GM12891 (cell line): ENCODE results near the gene KDM4C.

ENCODE experiments used
- DNase-seq: peaks from one replicate; pipeline ENCODE4 v3.0.0; 2011; ENCODE audit warnings: low spot score; ENCODE audit not compliant: insufficient read length
- FAIRE-seq: peaks from 2 replicates; lab custom pipeline; 2011; peaks lifted over from hg19 to GRCh38; lab: Jason Lieb, UNC
- PAX5 ChIP-seq: IDR thresholded peaks from 2 replicates; pipeline ENCODE4 v1.6.1; 2011; ENCODE audit warnings: low read length, moderate library complexity, mild to moderate bottlenecking; ENCODE audit not compliant: insufficient read depth, severe bottlenecking
- POLR2A ChIP-seq: IDR thresholded peaks from 2 replicates; pipeline ENCODE4 v1.6.1; 2011; ENCODE audit warnings: low read depth, low read length, control low read depth
- POLR2AphosphoS5 ChIP-seq: IDR thresholded peaks from 2 replicates; pipeline ENCODE4 v1.6.1; 2011; ENCODE audit warnings: low read depth, low read length, control low read depth
- POU2F2 ChIP-seq: IDR thresholded peaks from 2 replicates; pipeline ENCODE4 v1.6.1; 2011; ENCODE audit warnings: low read depth, mild to moderate bottlenecking, control low read depth, low read length, moderate library complexity
- SPI1 ChIP-seq: IDR thresholded peaks from 2 replicates; pipeline ENCODE4 v1.6.1; 2011; ENCODE audit warnings: low read depth, low read length, control low read depth
- TAF1 ChIP-seq: IDR thresholded peaks from 2 replicates; pipeline ENCODE4 v1.6.1; 2011; ENCODE audit warnings: low read depth, low read length, control low read depth

KDM4C gene

GRCh38 chr9:7132605-7133004 lies 374.8 kb downstream of the KDM4C start:
- no peak for TF ChIP-seq TAF1
- TF ChIP-seq SPI1: no peak
- no peak for TF ChIP-seq POU2F2
- TF ChIP-seq POLR2A: no peak
- TF ChIP-seq PAX5: no peak
- TF ChIP-seq POLR2AphosphoS5: no peak
- FAIRE-seq (no peak), DNase-seq (no peak)

DNA sequence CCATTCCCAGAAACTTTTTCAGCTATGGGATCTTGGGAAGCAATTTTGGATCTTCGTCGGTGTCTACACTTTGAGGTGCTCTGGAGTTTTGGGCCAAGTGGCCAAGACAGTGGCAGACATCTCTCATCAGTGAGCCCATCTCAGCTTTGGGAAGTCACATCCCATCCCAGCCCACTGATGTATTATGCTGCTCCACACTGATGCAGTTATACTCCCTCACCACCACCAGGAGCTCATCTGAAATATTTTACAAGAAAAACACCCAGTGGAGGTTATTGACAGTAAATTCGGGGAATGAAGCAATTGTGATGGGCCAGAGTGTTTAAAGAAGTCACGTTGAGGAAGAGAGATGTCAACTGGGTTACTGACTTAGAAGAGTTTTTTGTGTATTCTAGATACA lies 378.0 kb downstream of the KDM4C start:
- TF ChIP-seq TAF1: no peak
- TF ChIP-seq POLR2AphosphoS5: no peak
- FAIRE-seq (no peak), DNase-seq (no peak)

DNA sequence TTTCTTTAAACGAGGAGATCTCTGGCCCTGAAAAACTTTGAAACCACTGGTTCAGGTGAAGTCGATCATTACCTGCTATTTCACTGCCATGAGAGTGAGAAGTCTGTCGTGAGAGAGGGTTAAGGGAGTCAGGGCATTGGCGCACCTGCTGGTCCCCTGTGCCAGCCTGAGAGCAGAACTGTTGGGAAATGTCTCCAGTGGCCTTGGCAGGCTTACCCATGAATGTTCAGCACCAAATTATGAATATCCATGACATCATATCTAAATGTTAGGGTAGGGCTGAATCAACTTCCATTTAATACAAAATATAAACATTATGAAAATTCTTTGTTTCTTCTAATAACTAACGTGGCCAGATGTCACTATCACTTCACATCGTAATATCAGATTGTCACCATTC lies 379.3 kb downstream of the KDM4C start:
- FAIRE-seq: no peak
- no peak for DNase-seq
- TF ChIP-seq PAX5 (no peak), TAF1 (no peak), POU2F2 (no peak), SPI1 (no peak), POLR2AphosphoS5 (no peak), POLR2A (no peak)

DNA sequence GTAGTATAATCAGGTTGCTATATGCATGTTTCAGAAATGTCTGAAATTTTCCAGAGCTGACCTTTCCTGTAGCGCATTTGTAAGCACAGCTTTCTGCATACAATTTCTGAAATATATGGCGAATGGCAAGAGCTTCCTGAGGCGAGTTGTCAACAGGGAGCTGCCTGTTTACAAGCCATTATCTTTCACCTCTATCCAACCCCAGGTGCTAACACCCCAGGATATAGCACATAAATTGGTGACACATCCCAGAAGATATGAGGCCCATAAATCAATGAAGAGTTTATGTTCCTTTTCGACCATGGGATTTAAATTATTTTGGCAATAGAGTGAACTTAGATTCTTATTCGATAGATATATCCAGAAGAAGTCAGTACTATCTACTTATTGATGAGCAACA lies 379.8 kb downstream of the KDM4C start:
- FAIRE-seq (no peak), DNase-seq (no peak)
- TF ChIP-seq POLR2AphosphoS5 (no peak), TAF1 (no peak), SPI1 (no peak), POU2F2 (no peak), POLR2A (no peak), PAX5 (no peak)

GRCh38 chr9:7139886-7140285 lies 382.1 kb downstream of the KDM4C start:
- FAIRE-seq (no peak), DNase-seq (no peak)
- TF ChIP-seq POU2F2 (no peak), POLR2A (no peak), SPI1 (no peak), POLR2AphosphoS5 (no peak), TAF1 (no peak), PAX5 (no peak)

DNA sequence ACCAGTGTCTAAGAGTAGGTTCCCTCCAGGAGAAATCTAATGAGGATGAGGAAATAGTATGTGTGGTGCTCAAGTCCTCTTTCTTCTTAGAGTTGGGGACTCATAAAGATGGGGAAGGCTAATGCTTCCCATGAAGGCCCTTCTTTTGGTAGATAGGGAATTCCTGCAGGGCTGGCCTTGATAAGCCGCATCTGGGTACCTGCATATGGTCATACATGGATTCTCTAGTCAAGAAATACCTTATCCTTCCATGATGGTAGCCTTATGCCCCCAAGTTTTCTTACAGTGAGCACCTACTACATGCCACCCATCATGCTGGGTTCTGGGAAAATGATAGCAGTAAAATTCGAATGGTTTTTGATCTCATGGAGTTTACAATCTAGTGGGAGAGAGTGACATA lies 382.6 kb downstream of the KDM4C start:
- DNase-seq: no peak
- TF ChIP-seq SPI1 (no peak), POLR2A (no peak), POLR2AphosphoS5 (no peak), PAX5 (no peak), POU2F2 (no peak), TAF1 (no peak)
- FAIRE-seq: no peak

DNA sequence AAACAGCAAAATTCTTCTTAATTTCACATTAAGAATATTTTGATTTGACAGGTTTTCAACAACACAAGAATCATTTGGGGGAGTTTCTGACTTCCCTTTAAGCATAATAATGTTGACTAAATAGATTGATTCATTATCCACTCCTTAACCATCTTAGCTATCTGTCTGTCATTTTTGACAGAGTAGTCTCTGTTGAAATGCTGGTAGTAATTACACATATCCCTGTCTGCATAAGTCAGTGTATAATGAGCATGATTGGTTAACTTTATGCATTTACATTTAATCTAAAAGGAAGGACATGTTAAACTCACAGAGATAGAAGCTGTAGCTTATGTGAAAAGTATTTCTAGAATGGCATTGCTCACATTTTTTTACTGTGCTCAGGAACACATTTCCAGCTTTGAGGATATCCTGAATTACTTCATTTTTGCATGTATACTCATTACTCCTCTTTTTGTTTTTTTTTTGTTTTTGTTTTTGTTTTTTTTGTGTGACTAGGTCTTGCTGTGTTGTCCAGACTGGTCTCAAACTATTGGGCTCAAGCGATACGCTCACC lies 385.9 kb downstream of the KDM4C start:
- FAIRE-seq: no peak
- TF ChIP-seq POLR2A (no peak), TAF1 (no peak), PAX5 (no peak), SPI1 (no peak), POLR2AphosphoS5 (no peak), POU2F2 (no peak)

DNA sequence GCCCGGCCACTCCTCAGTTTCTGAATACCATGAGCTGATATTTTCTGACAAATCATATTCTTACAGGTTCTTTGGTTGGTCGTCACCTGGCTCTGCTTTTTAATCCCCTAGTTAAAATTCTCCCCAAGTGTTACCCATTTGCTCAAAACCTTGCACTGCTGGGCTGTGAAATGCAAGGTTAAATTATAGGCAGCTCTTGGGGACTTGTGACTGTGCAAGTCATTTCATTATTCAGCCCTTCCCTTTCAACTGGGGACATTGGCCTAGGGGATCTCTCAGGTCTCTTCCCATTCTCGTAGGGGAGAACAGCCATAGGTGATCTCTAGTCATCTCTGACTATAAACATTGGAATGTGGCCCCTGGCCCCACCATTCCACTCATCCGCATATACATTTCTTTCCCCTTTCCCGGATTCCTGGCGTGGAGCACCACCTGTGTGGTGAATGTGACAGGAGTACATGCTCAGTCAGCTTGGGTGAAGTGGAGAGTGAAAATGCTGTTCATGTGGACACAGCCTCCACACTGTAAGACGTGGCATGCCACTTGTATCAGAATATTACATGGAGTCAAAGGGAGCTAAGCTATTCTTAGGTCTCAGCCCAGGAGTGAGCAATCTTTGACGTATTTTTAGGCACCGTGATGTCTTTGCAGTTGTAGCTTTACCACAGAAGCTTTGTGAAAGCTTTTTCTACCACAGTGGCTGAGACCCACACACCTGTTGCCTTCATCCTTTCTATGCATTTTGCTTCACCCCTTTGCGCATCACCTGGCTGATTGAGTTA lies 386.7 kb downstream of the KDM4C start:
- FAIRE-seq (no peak), DNase-seq (no peak)
- TF ChIP-seq POLR2AphosphoS5 (no peak), SPI1 (no peak), POU2F2 (no peak), POLR2A (no peak), TAF1 (no peak), PAX5 (no peak)

More for the DNA sequence above, 385.9 kb downstream of the KDM4C start:
- DNase-seq: no peak

- FAIRE-seq (no peak), DNase-seq (no peak)
- TF ChIP-seq POU2F2 (no peak), POLR2A (no peak), PAX5 (no peak), TAF1 (no peak), POLR2AphosphoS5 (no peak), SPI1 (no peak)
Observed at GRCh38 chr9:7145361-7146069, 387.7 kb downstream of the KDM4C start.

DNA sequence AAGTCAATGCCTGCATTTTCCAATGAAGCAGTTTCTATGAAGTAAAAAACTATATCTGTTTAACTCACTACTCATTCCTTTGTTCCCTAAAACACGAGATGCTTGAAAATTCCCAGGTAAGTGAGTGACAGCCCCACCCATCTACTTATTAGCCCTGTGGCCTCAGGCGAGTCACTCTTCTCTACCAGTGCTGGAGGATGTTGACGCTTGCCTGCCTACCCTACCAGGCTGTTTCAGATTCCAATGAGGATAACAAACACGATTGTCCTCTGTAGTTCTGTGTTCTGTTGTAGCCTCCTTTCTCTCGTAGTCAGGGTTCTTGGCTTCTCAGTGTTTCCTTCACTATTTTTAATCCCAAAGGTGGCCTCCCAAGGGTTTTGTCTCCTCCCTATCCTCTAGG lies 388.8 kb downstream of the KDM4C start:
- FAIRE-seq (no peak), DNase-seq (no peak)
- TF ChIP-seq SPI1: no peak
- no peak for TF ChIP-seq POLR2AphosphoS5
- TF ChIP-seq PAX5: no peak
- TF ChIP-seq TAF1: no peak
- no peak for TF ChIP-seq POLR2A
- TF ChIP-seq POU2F2: no peak
